ENCODE data around the gene KRTAP10-11.
"Not testable (repeated sequence)": the region's sequence is repeated elsewhere in the genome, so short reads cannot be mapped to it uniquely, and the experiment has no call there.

KRTAP10-11 gene

GRCh38 chr21:44658913-44659595 is 12.8 kb downstream of the KRTAP10-11 start:
- peak; percentile 39 for DNase-seq (ENCODE audit: low read depth)
- no peak for TF ChIP-seq CTCF (IDR thresholded peaks at IDR 0.05; ENCODE audit: insufficient read depth, low read depth, low read length, missing control alignments)
- no peak overlapping the region for H3K4me3 ChIP-seq (ENCODE audit: low read depth, low read length)

- not testable (repeated sequence) for DNase-seq (ENCODE audit: low read depth); H3K4me3 ChIP-seq (ENCODE audit: low read depth, low read length)
Measured at GRCh38 chr21:44661567-44661966, 15.4 kb downstream of the KRTAP10-11 start.

- DNase-seq (ENCODE audit: low read depth), result no peak
- TF ChIP-seq CTCF (IDR thresholded peaks at IDR 0.05; ENCODE audit: insufficient read depth, low read depth, low read length, missing control alignments), result no peak
- H3K4me3 ChIP-seq (ENCODE audit: low read depth, low read length), result no peak overlapping the region
Measured at GRCh38 chr21:44664691-44665090, 18.5 kb downstream of the KRTAP10-11 start.

- DNase-seq (ENCODE audit: low read depth), result no peak
- TF ChIP-seq CTCF (IDR thresholded peaks at IDR 0.05; ENCODE audit: insufficient read depth, low read depth, low read length, missing control alignments), result no peak
- H3K4me3 ChIP-seq (ENCODE audit: low read depth, low read length), result no peak within 1 kb of the TSS
Measured at GRCh38 chr21:44666401-44667320, 20.4 kb downstream of the KRTAP10-11 start, which contains the start of gene KRTAP12-2. Gene KRTAP12-2 (minus strand): TSS chr21:44666927. CDS start chr21:44666886, 41 bp downstream.

- no peak overlapping the region for H3K4me3 ChIP-seq (ENCODE audit: low read depth, low read length)
- no peak for DNase-seq (ENCODE audit: low read depth)
- TF ChIP-seq CTCF (IDR thresholded peaks at IDR 0.05; ENCODE audit: insufficient read depth, low read depth, low read length, missing control alignments), result no peak
Measured at GRCh38 chr21:44667612-44668011, 21.4 kb downstream of the KRTAP10-11 start.

GRCh38 chr21:44670642-44671432 is 24.6 kb downstream of the KRTAP10-11 start:
- no peak for TF ChIP-seq CTCF (IDR thresholded peaks at IDR 0.05; ENCODE audit: insufficient read depth, low read depth, low read length, missing control alignments)
- DNase-seq (ENCODE audit: low read depth), result no peak
- no peak overlapping the region for H3K4me3 ChIP-seq (ENCODE audit: low read depth, low read length)

GRCh38 chr21:44671911-44672310 is 25.7 kb downstream of the KRTAP10-11 start:
- TF ChIP-seq CTCF (IDR thresholded peaks at IDR 0.05; ENCODE audit: insufficient read depth, low read depth, low read length, missing control alignments), result no peak
- H3K4me3 ChIP-seq (ENCODE audit: low read depth, low read length), result no peak overlapping the region
- no peak for DNase-seq (ENCODE audit: low read depth)
